Lung microvascular endothelial cell (primary cell): ENCODE data around the gene SAMD14. TPM values are rescaled to one million over a fixed set of nuclear protein-coding genes. Genes with fewer than 3 reads are reported as not detected.

Source experiments
- DNase-seq, 2 donors: peaks; one replicate each; pipeline versions ENCODE4 v3.0.0 to v3.0.0-alpha.2; 2010; ENCODE audit warnings: low read depth in 2 of 2
- total RNA-seq: library from RNA; depleted of rRNA; stranded (reverse); fragments of >200 nt; gene quantifications from 2 replicates; pipeline ENCODE4 v1.2.1, GENCODE V29; 2014

Gene SAMD14
- total RNA-seq, 1 donor from 2014 or later: 3.2 TPM

DNA sequence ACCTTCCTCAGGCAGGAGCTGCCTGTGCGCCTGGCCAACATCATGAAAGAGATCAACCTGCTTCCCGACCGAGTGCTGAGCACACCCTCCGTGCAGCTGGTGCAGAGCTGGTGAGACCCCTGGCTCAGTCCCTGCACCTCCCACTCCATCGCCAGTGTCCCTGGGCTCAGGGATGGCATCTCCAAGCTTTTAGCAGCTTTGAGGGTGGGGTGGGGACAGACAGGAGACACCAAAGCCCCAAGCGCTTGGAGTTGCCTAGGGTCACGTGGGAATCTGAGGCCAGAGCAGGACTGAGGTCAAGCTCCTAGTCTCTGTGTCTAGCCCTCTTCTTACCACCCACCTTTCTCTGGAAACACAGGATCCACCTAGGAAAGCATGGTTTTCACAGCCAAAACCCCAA, 32.5 kb downstream of the SAMD14 start:
- DNase-seq: no peak

DNA sequence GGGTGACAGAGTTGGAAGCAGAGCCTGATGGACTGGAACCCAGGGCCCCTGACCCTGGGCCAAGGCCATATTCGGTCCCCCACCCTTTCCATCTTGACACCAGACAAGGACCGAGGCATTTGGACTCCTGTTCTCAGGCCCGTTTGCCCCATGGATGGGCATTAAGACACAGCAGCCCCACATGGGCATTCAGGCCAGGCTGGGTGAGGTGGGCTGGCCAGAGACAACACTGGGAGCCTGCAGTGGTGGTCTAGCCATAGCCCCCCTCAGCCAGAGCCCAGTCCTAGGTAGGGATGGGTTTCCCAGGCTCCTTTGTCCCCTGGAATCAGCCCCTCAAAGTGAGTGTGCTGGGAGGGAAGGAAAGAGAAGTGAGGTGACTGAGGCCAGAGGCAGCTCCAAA, 33.2 kb downstream of the SAMD14 start:
- no peak for DNase-seq

DNA sequence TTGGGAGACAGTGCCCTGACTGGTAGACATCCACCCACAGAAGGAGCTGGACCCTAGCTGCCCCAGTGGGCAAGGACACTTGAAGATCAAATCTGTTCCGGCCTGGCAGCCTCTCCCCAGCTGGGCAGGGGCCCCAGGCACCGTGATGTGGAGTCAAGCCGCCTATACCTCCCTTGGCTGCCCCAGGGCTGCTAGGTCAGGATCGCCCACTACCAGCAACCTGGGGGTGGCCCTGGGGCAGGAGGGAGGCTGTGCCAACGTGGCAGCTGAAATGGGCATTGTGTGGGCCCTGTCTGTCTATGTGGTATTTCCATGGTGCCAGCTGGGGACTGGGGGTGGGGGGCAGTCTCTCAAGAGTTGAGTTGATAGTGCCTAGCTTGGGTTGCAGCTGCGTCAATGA, 33.9 kb downstream of the SAMD14 start:
- DNase-seq: no peak

DNA sequence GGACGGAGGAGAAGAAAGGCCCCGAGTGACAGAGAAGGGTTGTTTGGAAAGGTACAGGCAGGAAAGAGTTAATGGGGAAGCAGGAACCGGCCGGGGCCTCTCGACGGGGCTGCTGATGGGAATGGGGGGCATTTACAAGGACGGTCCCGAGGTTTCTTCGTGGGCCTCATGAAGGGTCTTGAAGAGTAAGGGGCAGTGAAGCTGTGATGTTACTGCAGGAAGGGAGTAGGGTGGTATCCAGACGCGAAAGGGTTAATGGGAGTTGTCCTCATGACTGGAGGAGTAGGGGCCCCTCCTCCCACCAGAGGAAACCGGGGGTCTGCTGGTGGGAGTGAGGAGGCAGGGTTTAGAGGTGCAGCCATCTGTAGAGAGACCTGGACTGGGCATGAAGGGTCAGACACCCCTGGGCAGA, 34.3 kb downstream of the SAMD14 start:
- DNase-seq: peak in 1 of 2 donors; percentile 40

DNA sequence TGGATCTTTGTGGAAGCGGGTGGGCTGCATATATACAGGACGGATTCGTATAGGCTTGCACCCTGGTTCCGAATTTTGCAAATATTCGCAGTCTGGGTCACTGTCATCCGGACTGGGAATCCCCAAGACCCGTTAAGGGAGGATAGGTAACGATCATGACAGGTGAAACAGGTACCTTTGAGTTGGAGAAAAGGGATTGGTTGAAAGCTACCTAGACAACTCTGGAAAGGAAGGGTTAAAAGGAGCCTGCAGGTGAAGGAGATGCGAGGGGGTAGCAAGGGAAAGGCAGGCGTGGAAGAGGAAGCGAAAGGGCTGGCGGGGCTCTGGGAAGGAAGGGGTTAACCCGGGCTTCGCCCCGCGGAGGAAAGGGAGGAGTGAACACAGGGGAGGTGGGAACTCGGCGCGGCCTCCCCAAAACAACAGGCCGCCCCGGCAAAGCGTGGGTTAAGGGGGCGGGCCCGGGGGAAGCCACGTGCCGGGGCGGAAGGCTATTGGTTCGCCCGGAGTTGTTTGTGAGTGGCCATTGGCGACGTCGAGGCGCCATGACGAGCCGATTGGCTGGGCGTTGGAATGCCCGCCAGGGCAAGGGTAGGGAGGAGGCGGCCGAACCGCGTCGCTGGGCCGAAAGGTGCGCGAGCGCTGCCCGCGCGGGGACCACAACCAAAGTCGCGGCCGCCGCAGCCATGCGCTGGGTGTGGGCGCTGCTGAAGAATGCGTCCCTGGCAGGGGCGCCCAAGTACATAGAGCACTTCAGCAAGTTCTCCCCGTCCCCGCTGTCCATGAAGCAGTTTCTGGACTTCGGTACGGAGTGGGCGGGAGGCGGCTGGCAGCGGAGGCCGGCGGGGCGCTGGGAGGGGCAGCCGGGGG, 35.0 kb downstream of the SAMD14 start, which contains the start of gene PDK2:
Gene PDK2 (plus strand): TSS at position 599 of the 867 bp plus-strand sequence. CDS start 85 bp downstream, at position 684.
- peak; percentile 95 to 97 for DNase-seq

DNA sequence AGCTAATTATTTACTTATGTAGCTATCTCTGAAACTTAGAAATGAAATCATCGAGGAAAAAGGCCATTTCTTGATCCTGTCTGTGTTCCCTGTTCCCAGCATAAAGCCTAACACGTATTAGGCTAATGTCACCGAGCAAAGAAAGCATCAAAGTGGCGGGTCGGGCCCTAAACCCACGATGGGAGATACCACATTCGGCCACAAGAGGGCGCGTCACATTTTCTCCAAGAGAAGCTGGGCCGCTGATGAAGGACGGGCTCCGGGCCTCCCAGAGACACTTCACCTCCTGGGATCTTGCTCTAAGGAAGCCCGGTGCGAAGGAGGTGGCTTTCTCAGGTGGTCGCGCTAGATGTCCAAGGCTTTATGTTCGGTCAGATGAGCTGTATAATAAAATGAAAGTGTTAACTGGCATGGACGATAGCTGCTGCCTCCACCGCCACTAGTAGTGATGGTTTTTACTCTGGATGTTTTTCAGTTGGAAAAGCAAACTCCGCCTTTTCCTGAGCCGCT, 35.7 kb downstream of the SAMD14 start:
- DNase-seq: peak; percentile 87 to 89

DNA sequence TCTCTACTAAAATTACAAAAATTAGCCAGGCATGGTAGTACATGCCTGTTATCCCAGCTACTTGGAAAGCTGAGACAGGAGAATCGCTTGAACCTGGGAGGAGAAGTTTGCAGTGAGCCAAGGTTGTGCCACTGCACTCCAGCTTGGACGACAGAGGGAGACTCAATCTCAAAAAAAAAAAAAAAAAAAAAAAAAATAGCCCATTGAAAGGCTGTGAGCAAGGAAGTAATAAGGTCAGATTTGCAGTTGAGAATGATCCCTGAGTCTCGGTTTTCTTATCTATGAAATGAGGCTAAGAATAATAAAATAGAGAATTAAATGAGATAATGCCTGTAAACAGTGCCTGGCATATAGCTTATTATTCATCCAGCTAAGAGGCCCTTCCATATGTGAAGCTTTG, 36.2 kb downstream of the SAMD14 start:
- DNase-seq: no peak

DNA sequence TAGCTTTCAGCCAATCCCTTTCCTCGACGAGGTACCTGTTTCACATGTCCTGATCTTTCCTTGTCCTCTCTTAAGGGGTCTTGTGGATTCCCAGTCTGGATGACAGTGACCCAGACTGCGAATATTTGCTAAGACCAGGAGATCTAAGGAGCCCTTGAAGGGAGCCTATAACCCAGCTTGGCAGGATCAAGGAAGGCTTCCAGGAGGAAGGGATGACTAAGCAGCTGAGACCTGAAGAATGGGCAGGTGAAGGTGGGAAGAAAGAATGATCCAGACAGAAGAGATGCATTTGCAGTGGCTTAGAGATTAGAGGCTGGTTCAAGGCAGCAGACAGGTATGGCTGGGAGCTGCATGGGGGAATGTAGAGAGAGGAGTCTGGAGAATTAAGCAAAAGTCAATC, 36.7 kb downstream of the SAMD14 start:
- no peak for DNase-seq

DNA sequence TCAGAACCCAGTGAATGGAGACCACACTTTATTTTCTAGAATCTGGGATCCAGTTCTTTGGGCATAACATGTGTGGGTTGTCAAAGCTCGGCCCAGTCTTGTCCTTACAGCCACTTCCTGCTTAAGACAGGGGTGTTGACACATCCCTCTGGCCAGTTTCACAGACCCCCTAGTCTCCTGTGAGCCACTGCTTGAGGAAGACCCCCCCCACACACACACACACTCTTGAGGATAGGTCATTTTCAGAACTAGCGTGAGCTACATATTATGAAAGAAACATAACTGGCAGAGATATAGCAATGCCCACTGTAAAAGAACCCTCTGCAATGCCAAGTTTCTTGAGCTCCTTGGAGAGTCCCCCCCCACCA, 38.1 kb downstream of the SAMD14 start:
- DNase-seq: no peak

DNA sequence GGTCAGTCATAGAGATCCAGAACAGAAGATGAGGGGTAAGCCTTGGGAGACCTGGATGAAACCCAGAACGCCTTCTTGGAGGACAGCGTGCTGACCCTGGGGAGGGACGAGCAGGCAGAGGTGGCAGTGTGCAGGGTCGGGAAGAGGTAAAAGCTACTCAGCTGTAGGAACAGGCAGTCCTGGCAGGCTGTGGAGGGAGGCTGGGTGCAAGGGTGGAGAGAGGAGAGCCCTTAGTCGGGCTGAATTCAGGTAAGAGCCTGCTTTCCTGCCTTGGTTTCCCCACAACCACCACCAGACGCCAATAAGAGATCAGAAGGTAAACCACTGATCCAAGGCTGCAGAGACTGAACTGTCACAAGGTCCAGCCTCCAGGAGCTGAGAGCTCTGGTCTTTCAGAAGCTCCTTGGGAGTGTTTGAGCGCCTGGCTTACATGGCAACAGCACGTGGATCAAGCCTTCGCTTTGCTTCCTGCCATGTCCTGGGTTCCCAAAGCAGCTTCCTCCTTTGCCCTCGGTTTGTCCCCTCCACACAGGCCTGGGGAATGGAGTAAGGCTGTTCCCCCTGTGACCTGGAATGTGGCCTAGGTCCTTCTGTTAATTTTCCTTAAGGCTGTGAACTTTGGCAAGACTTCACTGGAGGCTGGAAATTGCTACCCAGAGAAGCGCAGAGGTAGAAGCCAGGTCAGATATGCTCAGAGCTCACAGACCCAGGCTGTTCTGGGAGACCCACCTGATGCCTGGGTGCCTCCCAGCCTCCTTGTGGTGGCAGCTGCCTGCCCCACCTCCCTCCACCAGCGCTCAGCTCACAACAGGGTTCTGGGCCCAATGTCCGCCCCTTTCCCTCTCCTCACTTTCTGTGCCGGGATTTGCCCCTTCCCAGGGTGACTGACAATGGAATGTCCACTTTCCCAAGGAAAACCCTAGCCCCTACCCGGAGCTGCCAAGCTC, 38.7 kb downstream of the SAMD14 start:
- no peak for DNase-seq

DNA sequence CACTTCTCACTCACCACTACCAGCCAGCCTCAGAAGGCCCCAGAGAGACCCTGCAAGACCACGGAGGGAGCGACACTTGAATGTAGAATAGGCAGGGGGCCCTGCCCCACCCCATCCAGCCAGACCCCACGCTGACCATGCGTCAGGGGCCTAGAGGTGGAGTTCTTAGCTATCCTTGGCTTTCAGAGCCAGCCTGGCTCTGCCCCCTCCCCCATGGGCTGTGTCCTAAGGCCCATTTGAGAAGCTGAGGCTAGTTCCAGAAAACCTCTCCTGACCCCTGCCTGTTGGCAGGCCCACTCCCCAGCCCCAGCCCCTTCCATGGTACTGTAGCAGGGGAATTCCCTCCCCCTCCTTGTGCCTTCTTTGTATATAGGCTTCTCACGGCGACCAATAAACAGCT, 39.9 kb downstream of the SAMD14 start:
- no peak for DNase-seq

DNA sequence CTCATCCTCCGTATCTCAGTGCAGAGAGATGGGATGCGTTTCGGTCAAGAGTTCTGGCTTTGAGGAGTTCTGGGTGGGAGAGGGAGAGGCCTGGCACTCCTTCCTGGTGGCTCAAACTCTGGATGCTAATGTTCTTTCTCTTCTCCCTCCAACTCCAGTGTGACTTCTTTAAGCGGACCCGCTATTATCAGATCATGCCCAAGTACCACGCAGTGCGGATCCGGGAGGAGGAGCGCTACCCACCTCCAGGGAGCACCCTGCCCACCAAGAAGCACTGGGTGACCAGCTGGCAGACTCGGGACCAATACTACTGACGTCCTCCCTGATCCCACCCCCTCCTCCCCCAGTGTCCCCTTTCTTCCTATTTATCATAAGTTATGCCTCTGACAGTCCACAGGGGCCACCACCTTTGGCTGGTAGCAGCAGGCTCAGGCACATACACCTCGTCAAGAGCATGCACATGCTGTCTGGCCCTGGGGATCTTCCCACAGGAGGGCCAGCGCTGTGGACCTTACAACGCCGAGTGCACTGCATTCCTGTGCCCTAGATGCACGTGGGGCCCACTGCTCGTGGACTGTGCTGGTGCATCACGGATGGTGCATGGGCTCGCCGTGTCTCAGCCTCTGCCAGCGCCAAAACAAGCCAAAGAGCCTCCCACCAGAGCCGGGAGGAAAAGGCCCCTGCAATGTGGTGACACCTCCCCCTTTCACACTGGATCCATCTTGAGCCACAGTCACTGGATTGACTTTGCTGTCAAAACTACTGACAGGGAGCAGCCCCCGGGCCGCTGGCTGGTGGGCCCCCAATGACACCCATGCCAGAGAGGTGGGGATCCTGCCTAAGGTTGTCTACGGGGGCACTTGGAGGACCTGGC, 40.8 kb downstream of the SAMD14 start:
- DNase-seq: no peak

DNA sequence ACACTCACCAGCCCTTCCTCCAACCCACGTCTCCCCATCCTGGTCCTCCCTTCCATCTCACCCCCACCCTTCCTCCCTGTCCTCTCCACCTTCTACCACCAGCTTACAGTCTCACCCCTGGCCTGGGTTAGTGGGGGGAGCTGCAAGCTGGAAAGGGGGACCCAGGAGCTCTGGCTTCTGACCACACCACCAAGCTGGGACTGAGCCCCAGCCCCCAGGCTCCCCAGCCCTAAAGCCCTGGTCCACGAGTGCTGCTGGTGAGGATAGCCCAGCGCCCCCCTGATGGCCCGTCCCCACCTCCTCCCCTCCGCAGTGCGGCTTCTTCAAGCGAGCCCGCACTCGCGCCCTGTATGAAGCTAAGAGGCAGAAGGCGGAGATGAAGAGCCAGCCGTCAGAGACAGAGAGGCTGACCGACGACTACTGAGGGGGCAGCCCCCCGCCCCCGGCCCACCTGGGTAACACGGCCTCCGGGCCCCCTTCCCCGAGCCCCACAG, 42.0 kb downstream of the SAMD14 start:
- DNase-seq: no peak

DNA sequence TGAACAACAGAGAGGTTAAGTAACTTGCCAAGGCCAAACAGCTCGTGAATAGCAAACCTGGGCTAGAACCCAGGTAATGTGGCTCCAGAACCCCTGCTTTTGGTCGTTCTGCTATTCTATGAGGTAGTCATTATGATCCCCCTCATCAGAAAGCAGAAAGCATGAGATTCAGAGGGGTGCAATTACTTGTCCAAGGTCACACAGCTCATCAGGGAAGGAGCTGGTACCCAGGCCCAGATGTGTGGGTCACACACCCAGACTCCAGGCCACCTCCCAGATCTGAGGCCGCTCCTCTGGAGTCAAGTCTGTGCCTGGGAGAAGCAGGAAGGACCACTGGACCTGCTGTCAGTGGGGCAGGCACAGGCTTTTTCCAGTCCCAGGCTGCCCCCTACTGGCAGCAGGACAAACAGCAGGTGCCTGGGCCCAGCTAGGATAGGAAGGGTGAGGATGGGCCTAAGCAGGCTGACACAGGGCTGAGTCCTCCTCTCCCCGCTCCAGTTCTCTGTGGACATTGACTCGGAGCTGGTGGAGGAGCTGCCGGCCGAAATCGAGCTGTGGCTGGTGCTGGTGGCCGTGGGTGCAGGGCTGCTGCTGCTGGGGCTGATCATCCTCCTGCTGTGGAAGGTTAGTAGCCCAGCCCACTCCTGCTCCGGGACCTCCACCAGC, 42.6 kb downstream of the SAMD14 start:
- peak; percentile 71 to 75 for DNase-seq

DNA sequence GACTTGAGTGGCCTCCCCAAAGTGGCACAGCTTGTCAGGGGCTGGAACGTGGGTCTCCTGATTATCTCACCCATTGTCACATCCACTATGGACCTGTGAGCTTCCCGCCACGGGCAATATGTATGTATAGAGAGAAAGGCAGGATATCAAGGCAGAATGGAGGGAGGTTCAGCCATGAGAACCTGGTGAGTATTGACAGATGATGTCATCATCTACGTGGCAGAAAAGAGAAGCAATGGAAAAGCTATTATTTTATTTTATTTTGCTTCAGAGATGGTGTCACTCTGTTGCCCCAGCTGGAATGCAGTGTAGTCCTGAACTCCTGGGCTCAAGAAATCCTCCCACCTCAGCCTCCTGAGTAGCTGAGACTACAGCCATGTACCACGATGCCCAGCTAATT, 48.2 kb downstream of the SAMD14 start:
- DNase-seq: no peak

DNA sequence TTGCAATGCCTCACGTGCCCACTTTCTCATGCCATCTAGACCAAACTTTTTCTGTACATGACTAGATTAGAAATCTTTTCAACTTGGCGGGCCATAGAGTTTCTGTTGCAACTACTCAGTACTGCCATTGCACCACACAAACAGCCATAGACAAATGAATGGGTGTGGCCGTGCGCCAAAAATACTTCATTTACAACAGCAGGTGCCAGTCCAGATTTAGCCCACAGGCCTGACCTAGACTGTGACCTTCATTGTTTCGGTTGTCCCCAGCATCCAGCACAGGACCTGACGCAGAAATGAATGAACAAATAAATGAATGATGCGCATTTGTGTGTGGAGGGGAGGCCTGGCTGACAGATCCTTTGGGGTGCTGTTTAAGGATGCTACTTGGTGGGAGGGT, 49.1 kb downstream of the SAMD14 start:
- peak; percentile 59 to 95 for DNase-seq

DNA sequence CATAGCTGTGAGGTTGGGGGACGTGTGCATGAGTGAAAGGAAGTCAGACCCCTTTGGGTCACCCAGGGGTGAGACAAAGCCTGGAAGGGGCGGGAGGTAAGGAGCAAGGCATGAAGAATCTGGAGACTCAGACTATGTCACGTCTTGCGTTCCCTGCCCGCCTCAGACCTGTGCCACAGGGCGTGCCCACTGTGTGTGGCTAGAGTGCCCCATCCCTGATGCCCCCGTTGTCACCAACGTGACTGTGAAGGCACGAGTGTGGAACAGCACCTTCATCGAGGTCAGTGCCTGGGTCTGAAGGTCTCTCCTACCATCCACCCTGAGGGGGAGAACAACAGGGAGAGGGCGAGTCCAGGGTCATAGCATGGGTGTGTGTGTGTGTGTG, 49.9 kb downstream of the SAMD14 start:
- no peak for DNase-seq

DNA sequence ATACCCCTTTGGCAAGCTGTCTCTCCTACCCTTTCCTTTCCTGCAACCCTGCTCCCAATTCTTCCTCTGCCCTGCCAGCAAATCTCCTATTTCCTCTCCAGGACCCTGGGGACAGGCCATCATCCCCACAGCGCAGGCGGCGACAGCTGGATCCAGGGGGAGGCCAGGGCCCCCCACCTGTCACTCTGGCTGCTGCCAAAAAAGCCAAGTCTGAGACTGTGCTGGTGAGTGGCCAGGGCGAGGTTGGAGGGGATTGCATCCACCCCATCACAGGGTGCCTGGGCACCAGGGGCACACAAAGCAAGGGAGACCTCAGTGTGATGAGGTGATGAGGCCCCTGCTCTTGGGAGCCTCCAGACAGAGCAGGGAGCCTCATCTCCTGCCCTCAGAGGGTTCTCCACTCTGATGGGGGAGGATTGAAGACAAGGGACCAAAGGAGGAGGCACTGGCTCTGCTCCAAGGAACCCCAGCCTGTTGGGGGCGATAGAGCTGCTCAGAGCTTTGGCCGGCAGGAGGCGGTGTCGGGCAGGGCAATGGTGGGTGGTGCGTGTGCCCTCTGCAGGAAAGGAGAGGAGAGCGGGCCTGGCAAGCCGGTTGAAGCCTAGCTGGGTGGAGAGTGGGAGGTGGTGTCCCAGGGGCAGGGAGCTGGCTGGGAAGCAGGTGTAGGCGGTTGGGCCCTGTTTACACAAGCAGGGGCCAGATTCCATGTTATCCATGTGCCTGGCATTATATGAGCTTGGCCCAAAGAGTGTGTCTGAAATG, 50.4 kb downstream of the SAMD14 start:
- DNase-seq: peak; percentile 61 to 66

DNA sequence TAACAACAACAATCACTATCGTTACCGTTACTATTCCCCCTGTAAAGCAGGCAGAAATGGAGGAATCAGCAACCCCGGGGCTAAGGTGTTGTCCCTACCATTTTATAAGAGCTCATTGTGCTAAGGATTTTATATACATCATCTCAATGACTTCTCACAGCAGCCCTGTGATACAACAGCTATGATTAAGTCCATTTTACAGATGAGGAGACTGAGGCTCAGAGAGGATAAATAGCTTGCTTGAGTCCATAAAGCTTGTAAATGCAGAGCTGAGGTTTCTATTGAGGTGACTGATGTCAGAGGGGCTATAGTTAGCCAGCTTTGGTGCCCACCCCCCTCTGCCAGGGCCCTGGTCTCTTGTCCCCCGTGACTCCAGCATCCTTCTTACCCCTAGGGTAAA, 51.5 kb downstream of the SAMD14 start:
- DNase-seq: no peak
